Gastroesophageal sphincter (tissue), 3 donors: ENCODE results near the gene WWC1.

Source experiments
- CTCF ChIP-seq, 4 experiments: fragments of 200-600 bp in 2 of 4; fragments of 450-650 bp in 2 of 4; sonication (generic) in 1 of 4; IDR thresholded peaks; one replicate each; pipeline ENCODE4 v1.5.1; 2017 to 2019; ENCODE audit warnings: antibody characterized with exemption in 4 of 4, mild to moderate bottlenecking in 2 of 4, moderate library complexity in 2 of 4
- POLR2A ChIP-seq, 2 donors: fragments of 450-650 bp; IDR thresholded peaks; one replicate each; pipeline ENCODE4 v1.6.1; 2017; ENCODE audit warnings: antibody characterized with exemption in 2 of 2, mild to moderate bottlenecking in 2 of 2, moderate library complexity in 1 of 2
- POLR2AphosphoS5 ChIP-seq: sonication (generic); formaldehyde crosslinking; IDR thresholded peaks from one replicate; pipeline ENCODE4 v1.6.1; 2017; ENCODE audit warnings: antibody characterized with exemption

DNA sequence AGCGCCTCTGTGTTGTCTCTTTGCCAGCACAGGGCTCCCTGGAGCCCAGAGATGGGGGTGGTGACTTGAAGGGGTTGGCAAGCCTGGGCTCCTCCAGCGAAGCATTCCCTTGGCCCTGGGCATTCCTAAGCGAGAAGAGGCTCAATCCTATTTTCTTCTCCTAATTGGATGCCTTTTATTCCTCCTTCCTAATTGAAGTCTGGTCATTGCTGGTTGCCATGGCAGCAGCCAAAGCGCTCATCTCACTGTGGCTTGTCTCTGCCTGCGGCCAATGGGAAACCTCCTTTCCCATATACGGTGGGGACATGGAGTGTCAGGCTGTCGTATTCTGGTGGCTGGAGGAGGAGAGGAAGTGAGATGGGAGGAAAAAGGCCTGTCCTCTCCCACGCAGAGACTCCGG is 142.6 kb downstream of the WWC1 start:
- TF ChIP-seq CTCF (IDR thresholded peaks at IDR 0.05) = no peak
- no peak for TF ChIP-seq POLR2A (IDR thresholded peaks at IDR 0.05)
- no peak for TF ChIP-seq POLR2AphosphoS5
